Dendritic cell treated with granulocyte-macrophage colony-stimulating factor and Interleukin-4, amounts not matched to agents 40 ng/mL and 50 ng/mL, for 4 days (primary cell): ENCODE data around the gene P2RX1.

Experiments
- H3K27ac Mint-ChIP-seq: one replicate; pipeline ENCODE4 v1.8.0; 2022; ENCODE audit warnings: mild to moderate bottlenecking, mixed read lengths
- H3K27me3 Mint-ChIP-seq: one replicate; pipeline ENCODE4 v1.8.0; 2022; ENCODE audit warnings: mild to moderate bottlenecking, mixed read lengths
- H3K36me3 Mint-ChIP-seq: one replicate; pipeline ENCODE4 v1.8.0; 2022; ENCODE audit warnings: low read depth, mixed read lengths
- H3K4me1 Mint-ChIP-seq: one replicate; pipeline ENCODE4 v1.8.0; 2022; ENCODE audit warnings: low read depth, mixed read lengths
- H3K4me3 Mint-ChIP-seq: one replicate; pipeline ENCODE4 v1.8.0; 2022; ENCODE audit warnings: mild to moderate bottlenecking, moderate library complexity, mixed read lengths
- H3K9me3 Mint-ChIP-seq: one replicate; pipeline ENCODE4 v1.8.0; 2022; ENCODE audit warnings: mixed read lengths
- intact Hi-C: fragments of 100-400 bp; cut with micrococcal nuclease; formaldehyde crosslinking; loops from one replicate; pipeline ENCODE4 v1.15.0; 2022

P2RX1 gene

GRCh38 chr17:3925684-3926485 is 9.6 kb upstream of the P2RX1 start:
- H3K27ac Mint-ChIP-seq = no peak overlapping the region

DNA sequence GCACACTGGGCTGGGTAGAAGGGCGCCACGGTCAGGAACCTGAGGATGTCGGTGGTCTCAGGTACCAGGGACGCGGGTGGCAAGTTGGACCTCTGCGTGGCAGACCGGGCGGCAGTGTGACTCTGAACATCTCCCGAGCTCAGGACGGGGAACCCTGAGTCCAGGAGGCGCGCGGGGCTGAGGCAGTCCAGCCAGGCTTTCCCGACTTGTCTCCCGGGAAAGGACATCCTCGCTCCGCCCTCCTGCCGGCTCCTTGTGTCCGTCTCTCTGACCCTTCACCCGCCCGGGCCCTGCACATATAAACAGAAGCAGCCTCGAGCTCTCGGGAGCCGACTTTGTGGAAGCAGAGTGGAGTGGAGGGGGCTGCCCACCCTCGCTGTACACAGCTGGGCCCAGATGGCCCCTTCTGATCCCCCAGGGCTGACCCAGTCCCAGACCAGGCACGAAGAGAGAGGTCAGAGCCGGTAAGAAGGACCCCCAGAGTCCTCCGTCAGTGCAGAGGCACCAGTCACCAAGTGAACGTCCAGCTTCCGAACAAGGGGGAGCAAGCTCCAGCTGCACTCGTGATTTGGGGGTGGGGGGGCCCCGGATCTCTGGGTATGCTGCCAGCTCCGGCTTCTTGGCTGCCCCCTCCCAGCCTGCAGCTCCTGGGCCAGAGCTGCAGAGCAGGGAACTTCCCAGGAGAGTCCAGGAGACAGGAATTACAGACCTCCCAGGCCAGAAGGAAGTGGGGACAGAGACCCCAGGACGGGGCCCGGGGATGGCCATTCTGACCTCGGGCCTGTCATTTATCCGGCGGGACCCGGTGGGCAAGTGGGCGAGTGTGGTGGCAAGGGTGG is 8.5 kb upstream of the P2RX1 start:
- no peak overlapping the region for H3K27ac Mint-ChIP-seq
- H3K4me3 Mint-ChIP-seq = no peak overlapping the region
- no peaks in the 10 kb centered on the region for H3K27me3 Mint-ChIP-seq
- intact Hi-C loops = no loop called here
- peaks cover 9% of the 10 kb centered on the region for H3K4me1 Mint-ChIP-seq
- peaks cover 55% of the 10 kb centered on the region for H3K36me3 Mint-ChIP-seq
- no peaks in the 10 kb centered on the region for H3K9me3 Mint-ChIP-seq

More at GRCh38 chr17:3925684-3926485, 9.6 kb upstream of the P2RX1 start:
- Mint-ChIP-seq H3K36me3 (peaks cover 66% of the 10 kb centered on the region), H3K27me3 (no peaks in the 10 kb centered on the region), H3K9me3 (no peaks in the 10 kb centered on the region), H3K4me1 (peaks cover 12% of the 10 kb centered on the region), H3K4me3 (no peak overlapping the region)
- intact Hi-C loops = no loop called here

- Mint-ChIP-seq H3K4me1 (peaks cover 5% of the 10 kb centered on the region), H3K27me3 (no peaks in the 10 kb centered on the region), H3K36me3 (peaks cover 44% of the 10 kb centered on the region), H3K4me3 (no peak overlapping the region), H3K9me3 (no peaks in the 10 kb centered on the region), H3K27ac (no peak overlapping the region)
- intact Hi-C loops = no loop called here
These were observed 7.4 kb upstream of the P2RX1 start for GRCh38 chr17:3923466-3924190.

GRCh38 chr17:3922765-3923164 is 6.5 kb upstream of the P2RX1 start:
- Mint-ChIP-seq H3K27ac (no peak overlapping the region), H3K4me1 (peaks cover 9% of the 10 kb centered on the region), H3K36me3 (peaks cover 36% of the 10 kb centered on the region), H3K4me3 (no peak overlapping the region), H3K9me3 (no peaks in the 10 kb centered on the region), H3K27me3 (no peaks in the 10 kb centered on the region)
- intact Hi-C loops = no loop called here

GRCh38 chr17:3921502-3922319 is 5.4 kb upstream of the P2RX1 start:
- Mint-ChIP-seq H3K4me3 (no peak overlapping the region), H3K27me3 (no peaks in the 10 kb centered on the region), H3K4me1 (peaks cover 19% of the 10 kb centered on the region), H3K36me3 (peaks cover 25% of the 10 kb centered on the region), H3K27ac (peak overlapping the region; percentile 37), H3K9me3 (no peaks in the 10 kb centered on the region)
- intact Hi-C loops = no loop called here

DNA sequence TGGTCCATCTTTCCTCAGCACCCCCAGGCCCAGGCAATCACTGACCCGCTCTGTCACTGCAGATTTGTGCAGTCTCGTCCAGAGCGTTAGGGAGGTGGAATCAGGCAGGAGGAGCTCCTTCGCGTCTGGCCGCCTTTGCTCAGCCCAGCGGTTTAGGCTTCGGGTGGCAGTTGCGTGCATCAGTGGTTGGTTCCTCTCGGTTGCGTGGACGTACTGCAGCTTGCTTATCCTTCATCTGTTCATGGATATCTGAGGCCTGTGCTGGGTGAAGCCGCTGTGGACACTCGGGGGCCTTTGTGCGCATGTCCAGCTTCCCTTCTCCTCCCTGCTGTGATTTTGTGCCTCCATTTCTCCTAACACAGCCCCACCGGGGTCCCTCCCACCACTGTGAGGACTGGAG is 4.7 kb upstream of the P2RX1 start:
- Mint-ChIP-seq H3K27ac (no peak overlapping the region), H3K36me3 (peaks cover 20% of the 10 kb centered on the region), H3K9me3 (no peaks in the 10 kb centered on the region)

DNA sequence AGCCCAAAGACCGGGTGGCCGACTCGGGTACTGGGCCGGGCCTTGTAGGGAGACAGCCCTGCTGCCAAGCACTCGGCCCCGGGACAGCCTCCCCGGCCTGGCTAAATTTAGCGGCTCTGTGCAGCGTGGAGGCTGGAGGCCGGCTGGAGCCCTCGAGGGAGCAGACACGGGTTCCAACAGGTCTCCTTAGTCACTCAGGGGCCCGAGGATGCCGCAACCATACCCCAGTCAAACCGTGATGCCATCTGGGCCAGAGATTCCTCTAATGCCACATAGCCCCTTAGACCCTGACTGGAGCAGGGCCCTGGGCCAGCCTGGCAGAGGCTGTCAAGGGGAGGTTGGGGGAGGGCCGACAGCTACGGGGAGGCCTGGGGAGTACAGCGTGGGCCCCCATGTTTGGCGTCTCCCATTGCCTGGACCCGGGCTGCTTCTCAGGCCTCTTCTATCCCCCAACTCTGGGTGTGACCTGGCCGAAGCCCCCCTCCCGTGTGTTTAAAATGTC is 2.9 kb upstream of the P2RX1 start:
- H3K4me3 Mint-ChIP-seq = no peak overlapping the region
- no peaks in the 10 kb centered on the region for H3K9me3 Mint-ChIP-seq
- H3K27ac Mint-ChIP-seq = peak overlapping the region; percentile 19
- no peaks in the 10 kb centered on the region for H3K27me3 Mint-ChIP-seq
- intact Hi-C loops = no loop called here
- peaks cover 2% of the 10 kb centered on the region for H3K36me3 Mint-ChIP-seq
- peaks cover 45% of the 10 kb centered on the region for H3K4me1 Mint-ChIP-seq

More for the DNA sequence above, 4.7 kb upstream of the P2RX1 start:
- no peaks in the 10 kb centered on the region for H3K27me3 Mint-ChIP-seq
- H3K4me3 Mint-ChIP-seq = no peak overlapping the region
- H3K4me1 Mint-ChIP-seq = peaks cover 26% of the 10 kb centered on the region
- intact Hi-C loops = no loop called here

GRCh38 chr17:3918372-3919122 is 2.3 kb upstream of the P2RX1 start:
- Mint-ChIP-seq H3K36me3 (peaks cover 5% of the 10 kb centered on the region), H3K27me3 (no peaks in the 10 kb centered on the region), H3K4me3 (no peak overlapping the region), H3K4me1 (peaks cover 51% of the 10 kb centered on the region), H3K9me3 (no peaks in the 10 kb centered on the region), H3K27ac (peak overlapping the region; percentile 19)
- intact Hi-C loops = no loop called here

DNA sequence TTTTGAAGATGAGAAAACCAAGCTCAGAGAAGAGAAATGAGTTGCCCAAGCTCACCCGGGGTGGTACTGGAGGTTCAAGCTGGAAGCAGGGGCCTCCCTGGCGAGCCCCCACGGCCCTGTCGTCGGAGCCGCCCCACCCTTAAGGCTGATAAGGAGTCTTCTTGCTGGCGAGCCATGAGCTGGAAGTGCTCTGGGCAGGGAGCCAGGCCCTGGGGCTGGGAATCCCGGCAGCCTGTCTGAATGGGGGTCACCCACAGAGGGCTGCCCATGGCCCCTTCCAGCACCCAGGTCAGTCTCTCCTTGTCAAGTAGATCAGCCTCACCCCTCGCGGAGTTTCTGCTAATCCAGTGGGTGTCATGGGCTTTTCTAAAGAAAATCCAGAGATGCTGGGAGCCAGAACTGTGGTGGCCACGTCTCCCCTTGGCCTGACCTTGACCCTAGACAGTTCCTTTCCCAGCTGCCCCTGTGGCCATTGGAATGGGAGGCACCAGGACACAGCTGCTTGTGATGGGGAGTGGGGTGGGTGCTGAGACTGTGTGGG is 1.2 kb upstream of the P2RX1 start:
- no peak overlapping the region for H3K4me3 Mint-ChIP-seq
- intact Hi-C loops = no loop called here
- H3K36me3 Mint-ChIP-seq = peaks cover 9% of the 10 kb centered on the region
- H3K9me3 Mint-ChIP-seq = no peaks in the 10 kb centered on the region
- peak overlapping the region; percentile 92 for H3K27ac Mint-ChIP-seq
- peaks cover 1% of the 10 kb centered on the region for H3K27me3 Mint-ChIP-seq
- peaks cover 59% of the 10 kb centered on the region for H3K4me1 Mint-ChIP-seq

- Mint-ChIP-seq H3K36me3 (peaks cover 9% of the 10 kb centered on the region), H3K4me1 (peaks cover 63% of the 10 kb centered on the region), H3K9me3 (no peaks in the 10 kb centered on the region), H3K27ac (peak overlapping the region; percentile 92), H3K4me3 (peak overlapping the region; percentile 82), H3K27me3 (peaks cover 2% of the 10 kb centered on the region)
- intact Hi-C loops = no loop called here
These were observed 560 bp upstream of the P2RX1 start for GRCh38 chr17:3916825-3917224.

DNA sequence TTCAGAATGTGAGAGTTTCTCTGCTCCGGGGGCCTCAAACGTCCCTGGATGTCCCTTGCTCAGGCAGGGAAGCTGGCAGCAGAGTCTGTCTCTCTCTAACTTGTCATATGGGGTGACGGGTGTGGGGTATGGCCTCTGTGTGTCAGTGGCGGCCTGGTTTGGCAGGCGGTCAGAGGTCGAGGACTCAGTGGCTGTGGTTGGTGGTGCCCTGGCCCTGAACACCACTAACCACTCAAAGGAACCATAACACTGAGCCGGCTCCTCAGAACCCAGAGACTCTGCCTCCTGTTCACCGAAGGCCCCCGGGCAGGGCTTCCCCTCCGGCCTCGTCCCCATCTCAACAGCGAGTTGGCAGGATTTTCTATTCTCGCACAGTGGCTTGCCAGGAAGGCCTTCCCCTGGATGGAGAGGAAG is 677 bp downstream of the P2RX1 start:
- Mint-ChIP-seq H3K9me3 (no peaks in the 10 kb centered on the region), H3K4me1 (peaks cover 73% of the 10 kb centered on the region), H3K36me3 (peaks cover 14% of the 10 kb centered on the region), H3K27ac (peak overlapping the region; percentile 92), H3K4me3 (peak overlapping the region; percentile 82), H3K27me3 (peaks cover 2% of the 10 kb centered on the region)
- intact Hi-C loops = no loop called here

GRCh38 chr17:3914312-3914670 is 2.0 kb downstream of the P2RX1 start:
- Mint-ChIP-seq H3K9me3 (no peaks in the 10 kb centered on the region), H3K27ac (peak overlapping the region; percentile 92), H3K27me3 (peaks cover 2% of the 10 kb centered on the region), H3K4me1 (peaks cover 86% of the 10 kb centered on the region), H3K4me3 (peak overlapping the region; percentile 82), H3K36me3 (peaks cover 14% of the 10 kb centered on the region)
- intact Hi-C loops = loop anchor here (5.0 kb wide), 2 partner anchors 48 to 93 kb away; partner anchors contain the start of gene ATP2A3
